Measurements from ENCODE around the gene OR51S1. TPM values are rescaled to one million over a fixed set of nuclear protein-coding genes. Genes with fewer than 3 reads are reported as not detected.
"Not testable (repeated sequence)": the region's sequence is repeated elsewhere in the genome, so short reads cannot be mapped to it uniquely, and the experiment has no call there.

The OR51S1 gene
- total RNA-seq, 2 experiments from 2014 or later = not detected

GRCh38 chr11:4865855-4866254 lies 16.8 kb upstream of the OR51S1 start:
- Histone ChIP-seq H3K9me3 (ENCODE audit: low read length) (no peaks in the 10 kb centered on the region), H3K79me2 (ENCODE audit: insufficient read depth, low read depth, low read length) (no peaks in the 10 kb centered on the region), H2AFZ (ENCODE audit: low read length) (no peak overlapping the region), H3K27ac (ENCODE audit: low read depth, low read length, poor library complexity, severe bottlenecking) (no peak overlapping the region), H3K9me2 (ENCODE audit: insufficient read depth, low read length) (no peaks in the 10 kb centered on the region), H3K4me2 (ENCODE audit: low read length) (no peak overlapping the region), H3K4me3 (ENCODE audit: low read depth, low read length, poor library complexity, severe bottlenecking) (no peak overlapping the region), H4K20me1 (ENCODE audit: insufficient read depth, low read length) (no peaks in the 10 kb centered on the region), H3K36me3 (ENCODE audit: insufficient read depth, low read length) (no peaks in the 10 kb centered on the region), H3K4me1 (ENCODE audit: insufficient read depth, low read length, poor library complexity, severe bottlenecking) (no peaks in the 10 kb centered on the region)
- BruUV-seq (replicated peaks) = no TSS peak
- DNase-seq (ENCODE audit: low spot score) = no peak
- intact Hi-C loops (cut with micrococcal nuclease; ENCODE audit: unreplicated experiment) = no loop called here
- ChIA-PET POLR2A (interaction anchor here (0.6 kb wide), 1 partner anchor 61 kb away, joined by 4 read pairs; the partner anchor contains the start of gene OR52R1), CTCF (ENCODE audit: unreplicated experiment) (no interaction called here)
- no peak for TF ChIP-seq EZH2phosphoT487 (IDR thresholded peaks at IDR 0.05; ENCODE audit: borderline replicate concordance, low read depth, low read length)
- no peak for TF ChIP-seq CTCF (conservative IDR thresholded peaks at IDR 0.05; ENCODE audit: low read length)

GRCh38 chr11:4863876-4864275 lies 14.9 kb upstream of the OR51S1 start:
- H3K4me2 ChIP-seq (ENCODE audit: low read length) = no peak overlapping the region
- H3K27ac ChIP-seq (ENCODE audit: low read depth, low read length, poor library complexity, severe bottlenecking) = no peak overlapping the region
- no peak for DNase-seq (ENCODE audit: low spot score)
- H3K36me3 ChIP-seq (ENCODE audit: insufficient read depth, low read length) = no peaks in the 10 kb centered on the region
- H3K9me3 ChIP-seq (ENCODE audit: low read length) = no peaks in the 10 kb centered on the region
- TF ChIP-seq CTCF (conservative IDR thresholded peaks at IDR 0.05; ENCODE audit: low read length) (no peak), EZH2phosphoT487 (IDR thresholded peaks at IDR 0.05; ENCODE audit: borderline replicate concordance, low read depth, low read length) (no peak)
- H4K20me1 ChIP-seq (ENCODE audit: insufficient read depth, low read length) = no peaks in the 10 kb centered on the region
- ChIA-PET POLR2A (no interaction called here), CTCF (ENCODE audit: unreplicated experiment) (no interaction called here)
- BruUV-seq (replicated peaks) = no TSS peak
- H2AFZ ChIP-seq (ENCODE audit: low read length) = no peak overlapping the region
- intact Hi-C loops (cut with micrococcal nuclease; ENCODE audit: unreplicated experiment) = no loop called here
- no peak overlapping the region for H3K4me3 ChIP-seq (ENCODE audit: low read depth, low read length, poor library complexity, severe bottlenecking)
- H3K79me2 ChIP-seq (ENCODE audit: insufficient read depth, low read depth, low read length) = no peaks in the 10 kb centered on the region
- H3K4me1 ChIP-seq (ENCODE audit: insufficient read depth, low read length, poor library complexity, severe bottlenecking) = no peaks in the 10 kb centered on the region
- no peaks in the 10 kb centered on the region for H3K9me2 ChIP-seq (ENCODE audit: insufficient read depth, low read length)

- BruUV-seq (replicated peaks) = no TSS peak
- H3K4me1 ChIP-seq (ENCODE audit: insufficient read depth, low read length, poor library complexity, severe bottlenecking) = no peaks in the 10 kb centered on the region
- DNase-seq (ENCODE audit: low spot score) = no peak
- ChIA-PET POLR2A (interaction anchor here (0.6 to 0.9 kb wide), 2 partner anchors 13 to 214 kb away, joined by 3 to 4 read pairs; no protein-coding TSS in a partner anchor), CTCF (ENCODE audit: unreplicated experiment) (no interaction called here)
- H3K9me2 ChIP-seq (ENCODE audit: insufficient read depth, low read length) = no peaks in the 10 kb centered on the region
- H3K4me2 ChIP-seq (ENCODE audit: low read length) = no peak overlapping the region
- TF ChIP-seq EZH2phosphoT487 (IDR thresholded peaks at IDR 0.05; ENCODE audit: borderline replicate concordance, low read depth, low read length) = no peak
- TF ChIP-seq CTCF (conservative IDR thresholded peaks at IDR 0.05; ENCODE audit: low read length) = no peak
- H2AFZ ChIP-seq (ENCODE audit: low read length) = no peak overlapping the region
- H3K27ac ChIP-seq (ENCODE audit: low read depth, low read length, poor library complexity, severe bottlenecking) = no peak overlapping the region
- no peaks in the 10 kb centered on the region for H4K20me1 ChIP-seq (ENCODE audit: insufficient read depth, low read length)
- H3K36me3 ChIP-seq (ENCODE audit: insufficient read depth, low read length) = no peaks in the 10 kb centered on the region
- H3K4me3 ChIP-seq (ENCODE audit: low read depth, low read length, poor library complexity, severe bottlenecking) = no peak overlapping the region
- H3K79me2 ChIP-seq (ENCODE audit: insufficient read depth, low read depth, low read length) = no peaks in the 10 kb centered on the region
- H3K9me3 ChIP-seq (ENCODE audit: low read length) = no peaks in the 10 kb centered on the region
- intact Hi-C loops (cut with micrococcal nuclease; ENCODE audit: unreplicated experiment) = no loop called here
These were observed 13.6 kb upstream of the OR51S1 start for GRCh38 chr11:4862447-4863236.

- DNase-seq (ENCODE audit: low spot score); H2AFZ ChIP-seq (ENCODE audit: low read length); H3K79me2 ChIP-seq (ENCODE audit: insufficient read depth, low read depth, low read length); BruUV-seq (replicated peaks); H3K4me2 ChIP-seq (ENCODE audit: low read length); H3K9me3 ChIP-seq (ENCODE audit: low read length); H3K4me1 ChIP-seq (ENCODE audit: insufficient read depth, low read length, poor library complexity, severe bottlenecking); intact Hi-C loops (cut with micrococcal nuclease; ENCODE audit: unreplicated experiment); H3K4me3 ChIP-seq (ENCODE audit: low read depth, low read length, poor library complexity, severe bottlenecking); H4K20me1 ChIP-seq (ENCODE audit: insufficient read depth, low read length); H3K27ac ChIP-seq (ENCODE audit: low read depth, low read length, poor library complexity, severe bottlenecking); H3K9me2 ChIP-seq (ENCODE audit: insufficient read depth, low read length); CTCF ChIA-PET (ENCODE audit: unreplicated experiment); POLR2A ChIA-PET; H3K36me3 ChIP-seq (ENCODE audit: insufficient read depth, low read length): not testable (repeated sequence)
These were observed 5.3 kb upstream of the OR51S1 start for GRCh38 chr11:4854286-4854685.
